ENCODE data around the gene KCNJ16.
"Not testable (repeated sequence)": the region's sequence is repeated elsewhere in the genome, so short reads cannot be mapped to it uniquely, and the experiment has no call there.

KCNJ16 gene

GRCh38 chr17:70074956-70075355 lies at the start of gene KCNJ16:
KCNJ16 (plus strand) TSS chr17:70075225; CDS start chr17:70132088, 56,863 bp downstream.
- DNase-seq (ENCODE audit: low spot score): no peak

- no peak for DNase-seq (ENCODE audit: low spot score)
These were observed 46.6 kb upstream of the KCNJ16 start for GRCh38 chr17:70028397-70028796.

- DNase-seq (ENCODE audit: low spot score): no peak
These were observed 45.9 kb upstream of the KCNJ16 start for GRCh38 chr17:70028978-70029767.

GRCh38 chr17:70030371-70030770 lies 44.7 kb upstream of the KCNJ16 start:
- DNase-seq (ENCODE audit: low spot score): no peak

- DNase-seq (ENCODE audit: low spot score): no peak
These were observed 43.7 kb upstream of the KCNJ16 start for GRCh38 chr17:70031341-70031740.

GRCh38 chr17:70033165-70033564 lies 41.9 kb upstream of the KCNJ16 start:
- DNase-seq (ENCODE audit: low spot score): no peak

GRCh38 chr17:70034158-70034557 lies 40.9 kb upstream of the KCNJ16 start:
- no peak for DNase-seq (ENCODE audit: low spot score)

GRCh38 chr17:70037498-70037897 lies 37.5 kb upstream of the KCNJ16 start:
- DNase-seq (ENCODE audit: low spot score): no peak

GRCh38 chr17:70040336-70040735 lies 34.7 kb upstream of the KCNJ16 start:
- DNase-seq (ENCODE audit: low spot score): no peak

- DNase-seq (ENCODE audit: low spot score): no peak
These were observed 34.0 kb upstream of the KCNJ16 start for GRCh38 chr17:70041061-70041460.

- DNase-seq (ENCODE audit: low spot score): no peak
These were observed 33.5 kb upstream of the KCNJ16 start for GRCh38 chr17:70041540-70041939.

GRCh38 chr17:70045780-70046179 lies 29.2 kb upstream of the KCNJ16 start:
- not testable (repeated sequence) for DNase-seq (ENCODE audit: low spot score)

- no peak for DNase-seq (ENCODE audit: low spot score)
These were observed 27.2 kb upstream of the KCNJ16 start for GRCh38 chr17:70047619-70048419.

- DNase-seq (ENCODE audit: low spot score): no peak
These were observed 25.0 kb upstream of the KCNJ16 start for GRCh38 chr17:70049801-70050591.

GRCh38 chr17:70050931-70051330 lies 24.1 kb upstream of the KCNJ16 start:
- DNase-seq (ENCODE audit: low spot score): no peak

- DNase-seq (ENCODE audit: low spot score): no peak
These were observed 21.5 kb upstream of the KCNJ16 start for GRCh38 chr17:70053241-70054234.

- DNase-seq (ENCODE audit: low spot score): no peak
These were observed 20.0 kb upstream of the KCNJ16 start for GRCh38 chr17:70055000-70055399.

GRCh38 chr17:70059071-70059470 lies 16.0 kb upstream of the KCNJ16 start:
- DNase-seq (ENCODE audit: low spot score): peak; percentile 0

GRCh38 chr17:70059649-70060048 lies 15.4 kb upstream of the KCNJ16 start:
- no peak for DNase-seq (ENCODE audit: low spot score)

- no peak for DNase-seq (ENCODE audit: low spot score)
These were observed 14.6 kb upstream of the KCNJ16 start for GRCh38 chr17:70060415-70060814.

- no peak for DNase-seq (ENCODE audit: low spot score)
These were observed 7.9 kb upstream of the KCNJ16 start for GRCh38 chr17:70067134-70067533.
